K562 (cell line): ENCODE results near the gene RNF13. TPM values are rescaled to one million over a fixed set of nuclear protein-coding genes. Genes with fewer than 3 reads are reported as not detected.

Source experiments
- ATAC-seq: fragments of 200-7000 bp; cut with Tn5 transposase; 3 replicates; pipeline ENCODE4 v1.9.1; 2020; ENCODE audit warnings: moderate library complexity
- BruUV-seq: library from RNA; stranded (reverse); fragments of 400-500 nt; replicated peaks from 2 replicates; lab custom pipeline; 2021; lab: Mats Ljungman, UMichigan
- CTCF ChIA-PET: fragments of 300-600 bp; formaldehyde crosslinking; extraction: SDS; loops from one replicate; lab custom pipeline; 2021; ENCODE audit warnings: low intra/inter-chr PET ratio; lab: Yijun Ruan, JAX
- POLR2A ChIA-PET: fragments of 300-600, 350-650 bp; sonication (Branson Sonifier 250); formaldehyde crosslinking; extraction: SDS; loops from one replicate; lab custom pipeline; 2021; ENCODE audit warnings: antibody characterized with exemption, inconsistent platforms; lab: Yijun Ruan, JAX
- DNase-seq, 4 experiments: peaks; one replicate each; pipeline versions ENCODE4 v3.0.0 to v3.0.0-alpha.2; 2011 to 2018; ENCODE audit warnings: low spot score in 3 of 4, mixed read lengths in 3 of 4; ENCODE audit errors: extremely low read depth in 1 of 4
- FAIRE-seq: peaks from 2 replicates; lab custom pipeline; 2011; peaks lifted over from hg19 to GRCh38; lab: Jason Lieb, UNC
- H2AFZ ChIP-seq: 2 replicates; pipeline ENCODE4 v1.6.0; 2011; ENCODE audit warnings: low read depth, low read length, control low read depth, inconsistent platforms
- H3K27ac ChIP-seq: fragments of 200-600 bp; 3 replicates; pipeline ENCODE4 v1.8.0; 2011; ENCODE audit warnings: low read depth, mild to moderate bottlenecking, control low read depth, inconsistent platforms, low read length, moderate library complexity, mixed read lengths; ENCODE audit errors: extremely low read depth
- H3K27me3 ChIP-seq, 2 experiments: fragments of 300-600 bp in 1 of 2; 2 replicates in 1 of 2; 3 replicates in 1 of 2; pipeline versions ENCODE4 v1.6.0 to v1.8.0; 2011; ENCODE audit warnings: inconsistent platforms in 2 of 2, low read length in 2 of 2, mild to moderate bottlenecking in 1 of 2, mixed read lengths in 1 of 2, moderate library complexity in 1 of 2; ENCODE audit not compliant: control insufficient read depth in 2 of 2, insufficient read depth in 2 of 2
- H3K36me3 ChIP-seq: fragments of 300-600 bp; 3 replicates; pipeline ENCODE4 v1.8.0; 2011; ENCODE audit warnings: mild to moderate bottlenecking, low read length, inconsistent platforms; ENCODE audit not compliant: control insufficient read depth, insufficient read depth
- H3K4me1 ChIP-seq, 2 experiments: fragments of 200-600 bp in 1 of 2; replicated peaks in 1 of 2; 2 replicates in 1 of 2; 3 replicates in 1 of 2; pipeline versions ENCODE4 v1.5.1 to v1.8.0; 2011; ENCODE audit warnings: inconsistent platforms in 2 of 2, low read length in 2 of 2, mild to moderate bottlenecking in 1 of 2, mixed read lengths in 1 of 2, moderate library complexity in 1 of 2; ENCODE audit not compliant: control insufficient read depth in 2 of 2, insufficient read depth in 2 of 2
- H3K4me2 ChIP-seq: 2 replicates; pipeline ENCODE4 v1.6.1; 2011; ENCODE audit warnings: low read length, control low read depth, inconsistent platforms, mixed read lengths; ENCODE audit not compliant: insufficient read depth
- H3K4me3 ChIP-seq: fragments of 200-600 bp; sonication (generic), shearing (Covaris generic); 2 replicates; pipeline ENCODE4 v1.5.1; 2016; ENCODE audit warnings: control low read depth, inconsistent platforms
- H3K79me2 ChIP-seq: fragments of 200-600 bp; 3 replicates; pipeline ENCODE4 v1.8.0; 2011; ENCODE audit warnings: low read length, inconsistent platforms; ENCODE audit not compliant: control insufficient read depth, insufficient read depth
- H3K9ac ChIP-seq, 2 experiments: 2 replicates each; pipeline versions ENCODE4 v1.6.0 to v1.6.1; 2011; ENCODE audit warnings: low read depth in 2 of 2, low read length in 2 of 2, control low read depth in 1 of 2, inconsistent platforms in 1 of 2, mild to moderate bottlenecking in 1 of 2, mixed read lengths in 1 of 2; ENCODE audit not compliant: insufficient read depth in 1 of 2
- H3K9me1 ChIP-seq: one replicate; pipeline ENCODE4 v1.6.0; 2011; ENCODE audit warnings: inconsistent platforms, mild to moderate bottlenecking, low read length, moderate library complexity; ENCODE audit not compliant: control insufficient read depth, insufficient read depth
- H3K9me3 ChIP-seq: replicated peaks from 2 replicates; pipeline ENCODE4 v1.5.1; 2011; ENCODE audit warnings: low read depth, low read length, inconsistent platforms; ENCODE audit not compliant: control insufficient read depth, insufficient read depth
- H4K20me1 ChIP-seq: replicated peaks from 2 replicates; pipeline ENCODE4 v1.6.1; 2011; ENCODE audit warnings: low read length, inconsistent platforms, mixed read lengths; ENCODE audit not compliant: control insufficient read depth, insufficient read depth
- ARHGAP35 ChIP-seq: fragments of 450-650 bp; IDR thresholded peaks from 2 replicates; pipeline ENCODE4 v1.6.1; 2018; ENCODE audit not compliant: partially characterized antibody
- CBX3 ChIP-seq, 2 experiments: IDR thresholded peaks; 1 replicate in 1 of 2; 2 replicates in 1 of 2; pipeline ENCODE4 v1.6.1; 2012; ENCODE audit warnings: inconsistent platforms in 2 of 2, low read length in 2 of 2, borderline replicate concordance in 1 of 2, control low read depth in 1 of 2
- CBX5 ChIP-seq: IDR thresholded peaks from 2 replicates; pipeline ENCODE4 v1.6.1; 2014; ENCODE audit warnings: low read depth, borderline replicate concordance
- RBM15 ChIP-seq: fragments of 200-400 bp; formaldehyde crosslinking; IDR thresholded peaks from 2 replicates; pipeline ENCODE4 v1.6.1; 2018; ENCODE audit warnings: mild to moderate bottlenecking, low read length, moderate library complexity; ENCODE audit not compliant: insufficient read depth
- TRIM28 ChIP-seq: fragments of 450-650 bp; IDR thresholded peaks from 2 replicates; pipeline ENCODE4 v1.6.1; 2017
- ZFP36 ChIP-seq: fragments of 150-350 bp; IDR thresholded peaks from 2 replicates; pipeline ENCODE4 v1.6.1; 2018; ENCODE audit warnings: low read length, low read depth; ENCODE audit not compliant: partially characterized antibody
- ZNF217 ChIP-seq: sonication (generic); formaldehyde crosslinking; IDR thresholded peaks from 2 replicates; pipeline ENCODE4 v1.8.0; 2022; ENCODE audit warnings: mild to moderate bottlenecking, missing genetic modification reagents
- ZNF445 ChIP-seq: fragments of 250-450 bp; sonication (Bioruptor Pico); IDR thresholded peaks from 2 replicates; pipeline ENCODE4 v1.4.0; 2020; ENCODE audit warnings: low read depth, mild to moderate bottlenecking, moderate library complexity
- WGBS: fragments of 100-300 bp; shearing (Covaris generic); methylation state at CpG from one replicate; pipeline ENCODE4 v1.1.6; 2016; ENCODE audit warnings: low coverage, mixed read lengths; ENCODE audit not compliant: insufficient coverage; ENCODE audit errors: missing lambda C conversion rate; 5-methylcytosine and 5-hydroxymethylcytosine counted together
- in situ Hi-C: fragments of 300-500 bp; cut with MboI; formaldehyde crosslinking; loops from 4 replicates; pipeline ENCODE4 v1.15.0; 2018; ENCODE audit warnings: inconsistent platforms, mixed read lengths
- intact Hi-C: fragments of 100-400 bp; cut with micrococcal nuclease; formaldehyde crosslinking; loops from 2 replicates; pipeline ENCODE4 v1.14.2; 2022
- polyA plus RNA-seq, 8 experiments: library from polyadenylated mRNA; depleted of rRNA in 4 of 8; stranded (reverse) in 5 of 8; unstranded in 3 of 8; fragments of >200 nt; fragmentation: Nextera tagmentation in 2 of 8; fragmentation: Illumina TruSeq in 1 of 8; extraction: Ambion mirVana in 2 of 8; extraction: Trizol in 1 of 8; gene quantifications; 2 replicates each; pipeline versions ENCODE4 v1.2.1 to v1.2.3, GENCODE V29; 2011 to 2014; ENCODE audit warnings: inconsistent platforms in 1 of 8, missing spikeins in 1 of 8
- total RNA-seq, 7 experiments: library from RNA; depleted of rRNA in 6 of 7; stranded (reverse); fragments of >200 nt in 6 of 7; fragmentation: Illumina TruSeq in 2 of 7; extraction: Trizol in 2 of 7; gene quantifications; 2 replicates each; pipeline versions ENCODE4 v1.2.1 to v1.2.3, GENCODE V29; 2011 to 2021; ENCODE audit warnings: low replicate concordance in 1 of 7
- TF ChIP-seq, protein P1 (sequence below): fragments of 450-650 bp; IDR thresholded peaks from 2 replicates; pipeline ENCODE4 v1.6.1; 2018; ENCODE audit warnings: mild to moderate bottlenecking, low read depth; ENCODE audit not compliant: partially characterized antibody

RNF13 gene
- total and polyA plus RNA-seq, 9 of the 15 experiments (the other 6 are each of a cell fraction or from before 2014, with no cell fraction given) = 12.7 to 35.8 (median 18.9) TPM

DNA sequence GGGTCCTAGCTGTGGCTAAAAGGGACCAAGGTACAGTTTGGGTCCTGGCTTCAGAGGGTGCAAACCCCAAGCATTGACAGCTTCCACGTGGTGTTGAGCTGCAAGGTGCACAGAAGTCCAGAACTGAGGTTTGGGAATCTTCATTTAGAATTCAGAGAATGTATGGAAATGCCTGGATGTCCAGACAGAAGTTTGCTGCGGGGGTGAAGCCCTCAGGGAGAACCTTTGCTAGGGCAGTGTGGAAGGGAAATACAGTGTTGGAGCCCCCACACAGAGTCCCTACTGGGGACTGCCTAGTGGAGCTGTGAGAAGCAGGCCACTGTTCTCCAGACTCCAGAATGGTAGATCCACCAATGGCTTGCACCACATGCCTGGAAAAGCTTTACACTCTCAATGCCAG is 17.9 kb downstream of the RNF13 start:
- no peak overlapping the region for H3K27ac ChIP-seq
- CTCF ChIA-PET = no interaction called here
- no peaks in the 10 kb centered on the region for H3K36me3 ChIP-seq
- 10% methylated on average over 2 of the region's 2 CpGs for WGBS
- no peaks in the 10 kb centered on the region for H4K20me1 ChIP-seq
- POLR2A ChIA-PET = no interaction called here
- BruUV-seq = no TSS peak
- ATAC-seq = no peak
- 0 out of 3 replicates have a peak, but pooled peaks cover 4% of the 10 kb centered on the region for H3K79me2 ChIP-seq
- H3K9me1 ChIP-seq = no peaks in the 10 kb centered on the region
- intact Hi-C loops (no loop called here), in situ Hi-C loops (no loop called here)
- no peak overlapping the region for H3K4me3 ChIP-seq
- TF ChIP-seq TRIM28 = 0 out of 2 replicates have a peak, but pooled peaks have one; percentile 29
- peak; percentile 85 for TF ChIP-seq CBX5
- TF ChIP-seq ARHGAP35 = no peak
- TF ChIP-seq ZNF217 (CRISPR knock-in tag) = no peak
- TF ChIP-seq ZFP36 = peak; percentile 33
- peak in 1 of 2 experiments; percentile 78; a peak in 2 of 3 replicates for TF ChIP-seq CBX3 (IDR thresholded peaks at IDR 0.05; ENCODE audit: borderline replicate concordance in 1 of 2, low read length in 2 of 2)
- TF ChIP-seq, protein P1, sequence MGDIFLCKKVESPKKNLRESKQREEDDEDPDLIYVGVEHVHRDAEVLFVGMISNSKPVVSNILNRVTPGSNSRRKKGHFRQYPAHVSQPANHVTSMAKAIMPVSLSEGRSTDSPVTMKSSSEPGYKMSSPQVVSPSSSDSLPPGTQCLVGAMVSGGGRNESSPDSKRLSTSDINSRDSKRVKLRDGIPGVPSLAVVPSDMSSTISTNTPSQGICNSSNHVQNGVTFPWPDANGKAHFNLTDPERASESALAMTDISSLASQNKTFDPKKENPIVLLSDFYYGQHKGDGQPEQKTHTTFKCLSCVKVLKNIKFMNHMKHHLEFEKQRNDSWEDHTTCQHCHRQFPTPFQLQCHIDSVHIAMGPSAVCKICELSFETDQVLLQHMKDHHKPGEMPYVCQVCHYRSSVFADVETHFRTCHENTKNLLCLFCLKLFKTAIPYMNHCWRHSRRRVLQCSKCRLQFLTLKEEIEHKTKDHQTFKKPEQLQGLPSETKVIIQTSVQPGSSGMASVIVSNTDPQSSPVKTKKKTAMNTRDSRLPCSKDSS = peak; percentile 58
- no peak for TF ChIP-seq RBM15
- TF ChIP-seq ZNF445 (CRISPR knock-in tag) = peak; percentile 70; the same call in 1 of the 2 replicates
- no peaks in the 10 kb centered on the region for H3K4me1 ChIP-seq
- no peak overlapping the region for H2AFZ ChIP-seq
- H3K4me2 ChIP-seq = no peak overlapping the region
- no peaks in the 10 kb centered on the region for H3K27me3 ChIP-seq
- DNase-seq = no peak
- FAIRE-seq = no peak
- no peak overlapping the region for H3K9ac ChIP-seq
- peaks cover 7% of the 10 kb centered on the region for H3K9me3 ChIP-seq
